Occipital lobe (tissue), 3 donors: ENCODE results near the gene PRKG1. TPM values are rescaled to one million over a fixed set of nuclear protein-coding genes. Genes with fewer than 3 reads are reported as not detected.

Experiments used
- DNase-seq: peaks from one replicate; lab custom pipeline; 2025; lab: John Stamatoyannopoulos, UW
- small RNA-seq: library from RNA; depleted of rRNA; stranded (forward); fragments of <200 nt; gene quantifications from one replicate; pipeline ENCODE3, GENCODE V24; 2014
- total RNA-seq: library from RNA; depleted of rRNA; stranded (reverse); fragments of >200 nt; gene quantifications from one replicate; pipeline ENCODE4 v1.2.3, GENCODE V29; 2014

Gene PRKG1
- total RNA-seq, 1 donor from 2014 or later, result 24.2 TPM

- no peak for DNase-seq
These were observed 1272.4 kb downstream of the PRKG1 start for GRCh38 chr10:52346394-52347326.

- DNase-seq, result no peak
These were observed 1273.0 kb downstream of the PRKG1 start for GRCh38 chr10:52347327-52347667.

Small RNA genes lying within 50 kb of the gene (small RNA-seq; reads per million reads assigned to genes)
- 0.20 reads per million for gene MIR605

Other genes with a start within 250 kb of the PRKG1 start
- not detected for gene A1CF, start 188.9 kb upstream of the PRKG1 start, total RNA-seq